K562 (cell line): Measurements from ENCODE around the gene TRERF1. TPM values are rescaled to one million over a fixed set of nuclear protein-coding genes. Genes with fewer than 3 reads are reported as not detected.

Source experiments
- CBFA2T2 ChIP-seq: fragments of 450-650 bp; conservative IDR thresholded peaks from 2 replicates; pipeline ENCODE4 v1.6.1; 2017; ENCODE audit warnings: mild to moderate bottlenecking
- CHD4 ChIP-seq: fragments of 200-600 bp; sonication (generic); IDR thresholded peaks from 3 replicates; pipeline ENCODE4 v1.6.1; 2012; ENCODE audit warnings: low read depth, mild to moderate bottlenecking, mixed read lengths, low read length, inconsistent platforms; ENCODE audit not compliant: insufficient read depth, insufficient replicate concordance, poor library complexity, severe bottlenecking
- DDX20 ChIP-seq: fragments of 450-650 bp; IDR thresholded peaks from 2 replicates; pipeline ENCODE4 v1.6.1; 2016; ENCODE audit warnings: missing genetic modification characterization, low read depth, mild to moderate bottlenecking, missing compliant biosample characterization, moderate library complexity
- EHMT2 ChIP-seq: fragments of 450-650 bp; IDR thresholded peaks from 2 replicates; pipeline ENCODE4 v1.6.1; 2018; ENCODE audit warnings: antibody characterized with exemption
- HDAC8 ChIP-seq: fragments of 450-650 bp; IDR thresholded peaks from 2 replicates; pipeline ENCODE4 v1.6.1; 2016; ENCODE audit warnings: mild to moderate bottlenecking, missing genetic modification characterization, moderate library complexity, missing compliant biosample characterization
- HEY1 ChIP-seq: fragments of 250-450 bp; sonication (Bioruptor Pico); IDR thresholded peaks from 2 replicates; pipeline ENCODE4 v1.5.0; 2020; ENCODE audit warnings: mild to moderate bottlenecking, moderate library complexity, borderline replicate concordance
- SP2 ChIP-seq: IDR thresholded peaks from 2 replicates; pipeline ENCODE4 v1.6.1; 2011; ENCODE audit warnings: mild to moderate bottlenecking, low read depth, low read length, moderate library complexity; ENCODE audit not compliant: poor library complexity, severe bottlenecking; ENCODE audit errors: extremely low read depth
- ZNF436 ChIP-seq: fragments of 250-450, 450-650 bp; sonication (Bioruptor Pico); formaldehyde crosslinking; IDR thresholded peaks from 2 replicates; pipeline ENCODE4 v1.7.0; 2020; ENCODE audit warnings: mild to moderate bottlenecking
- ZNF830 ChIP-seq: fragments of 250-450 bp; sonication (Bioruptor Pico); IDR thresholded peaks from 2 replicates; pipeline ENCODE4 v1.5.0; 2021; ENCODE audit warnings: mild to moderate bottlenecking
- polyA plus RNA-seq, 8 experiments: library from polyadenylated mRNA; depleted of rRNA in 4 of 8; stranded (reverse) in 5 of 8; unstranded in 3 of 8; fragments of >200 nt; fragmentation: Nextera tagmentation in 2 of 8; fragmentation: Illumina TruSeq in 1 of 8; extraction: Ambion mirVana in 2 of 8; extraction: Trizol in 1 of 8; gene quantifications; 2 replicates each; pipeline versions ENCODE4 v1.2.1 to v1.2.3, GENCODE V29; 2011 to 2014; ENCODE audit warnings: inconsistent platforms in 1 of 8, missing spikeins in 1 of 8
- total RNA-seq, 7 experiments: library from RNA; depleted of rRNA in 6 of 7; stranded (reverse); fragments of >200 nt in 6 of 7; fragmentation: Illumina TruSeq in 2 of 7; extraction: Trizol in 2 of 7; gene quantifications; 2 replicates each; pipeline versions ENCODE4 v1.2.1 to v1.2.3, GENCODE V29; 2011 to 2021; ENCODE audit warnings: low replicate concordance in 1 of 7
- TF ChIP-seq, protein P1 (sequence below), 2 experiments: fragments of 450-650 bp; IDR thresholded peaks; 2 replicates each; pipeline ENCODE4 v1.6.1; 2018; ENCODE audit warnings: mild to moderate bottlenecking in 2 of 2, low read depth in 1 of 2; ENCODE audit not compliant: partially characterized antibody in 2 of 2

The TRERF1 gene
- total and polyA plus RNA-seq, 9 of the 15 experiments (the other 6 are each of a cell fraction or from before 2014, with no cell fraction given), result 0.04 to 0.20 (median 0.07) TPM; not detected in 3

GRCh38 chr6:42250274-42250931 is 201.3 kb downstream of the TRERF1 start (continued):
- TF ChIP-seq, protein P1, sequence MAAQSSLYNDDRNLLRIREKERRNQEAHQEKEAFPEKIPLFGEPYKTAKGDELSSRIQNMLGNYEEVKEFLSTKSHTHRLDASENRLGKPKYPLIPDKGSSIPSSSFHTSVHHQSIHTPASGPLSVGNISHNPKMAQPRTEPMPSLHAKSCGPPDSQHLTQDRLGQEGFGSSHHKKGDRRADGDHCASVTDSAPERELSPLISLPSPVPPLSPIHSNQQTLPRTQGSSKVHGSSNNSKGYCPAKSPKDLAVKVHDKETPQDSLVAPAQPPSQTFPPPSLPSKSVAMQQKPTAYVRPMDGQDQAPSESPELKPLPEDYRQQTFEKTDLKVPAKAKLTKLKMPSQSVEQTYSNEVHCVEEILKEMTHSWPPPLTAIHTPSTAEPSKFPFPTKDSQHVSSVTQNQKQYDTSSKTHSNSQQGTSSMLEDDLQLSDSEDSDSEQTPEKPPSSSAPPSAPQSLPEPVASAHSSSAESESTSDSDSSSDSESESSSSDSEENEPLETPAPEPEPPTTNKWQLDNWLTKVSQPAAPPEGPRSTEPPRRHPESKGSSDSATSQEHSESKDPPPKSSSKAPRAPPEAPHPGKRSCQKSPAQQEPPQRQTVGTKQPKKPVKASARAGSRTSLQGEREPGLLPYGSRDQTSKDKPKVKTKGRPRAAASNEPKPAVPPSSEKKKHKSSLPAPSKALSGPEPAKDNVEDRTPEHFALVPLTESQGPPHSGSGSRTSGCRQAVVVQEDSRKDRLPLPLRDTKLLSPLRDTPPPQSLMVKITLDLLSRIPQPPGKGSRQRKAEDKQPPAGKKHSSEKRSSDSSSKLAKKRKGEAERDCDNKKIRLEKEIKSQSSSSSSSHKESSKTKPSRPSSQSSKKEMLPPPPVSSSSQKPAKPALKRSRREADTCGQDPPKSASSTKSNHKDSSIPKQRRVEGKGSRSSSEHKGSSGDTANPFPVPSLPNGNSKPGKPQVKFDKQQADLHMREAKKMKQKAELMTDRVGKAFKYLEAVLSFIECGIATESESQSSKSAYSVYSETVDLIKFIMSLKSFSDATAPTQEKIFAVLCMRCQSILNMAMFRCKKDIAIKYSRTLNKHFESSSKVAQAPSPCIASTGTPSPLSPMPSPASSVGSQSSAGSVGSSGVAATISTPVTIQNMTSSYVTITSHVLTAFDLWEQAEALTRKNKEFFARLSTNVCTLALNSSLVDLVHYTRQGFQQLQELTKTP (IDR thresholded peaks at IDR 0.05; ENCODE audit: low read depth in 1 of 2, partially characterized antibody in 2 of 2), result no peak
- TF ChIP-seq EHMT2, result no peak
- no peak for TF ChIP-seq CHD4
- TF ChIP-seq CBFA2T2, result no peak
- TF ChIP-seq ZNF830 (CRISPR knock-in tag), result no peak
- TF ChIP-seq SP2, result no peak
- TF ChIP-seq DDX20 (tag), result no peak
- no peak for TF ChIP-seq ZNF436
- no peak for TF ChIP-seq HEY1
- TF ChIP-seq HDAC8 (tag), result no peak
